NCI-H345 (cell line): ENCODE data around the gene GDPD5.

Experiments used
- DNase-seq: peaks from one replicate; lab custom pipeline; 2025; lab: John Stamatoyannopoulos, UW

Gene GDPD5

GRCh38 chr11:75536786-75537641 lies 11.3 kb upstream of the GDPD5 start:
- DNase-seq = no peak

GRCh38 chr11:75535071-75535470 lies 9.3 kb upstream of the GDPD5 start:
- DNase-seq = no peak

GRCh38 chr11:75534259-75535069 lies 8.7 kb upstream of the GDPD5 start:
- DNase-seq = no peak

GRCh38 chr11:75533896-75534258 lies 8.1 kb upstream of the GDPD5 start:
- DNase-seq = no peak

GRCh38 chr11:75532200-75533048 lies 6.7 kb upstream of the GDPD5 start:
- peak; percentile 74 for DNase-seq

- DNase-seq = no peak
Measured at GRCh38 chr11:75531325-75531724, 5.6 kb upstream of the GDPD5 start.

- DNase-seq = no peak
Measured at GRCh38 chr11:75530577-75530976, 4.8 kb upstream of the GDPD5 start.

GRCh38 chr11:75527938-75528735 lies 2.4 kb upstream of the GDPD5 start:
- DNase-seq = no peak

- no peak for DNase-seq
Measured at GRCh38 chr11:75527130-75527529, 1.4 kb upstream of the GDPD5 start.

- DNase-seq = no peak
Measured at GRCh38 chr11:75526192-75526541, 426 bp upstream of the GDPD5 start.

- peak; percentile 12 for DNase-seq
Measured at GRCh38 chr11:75524665-75525432, 892 bp downstream of the GDPD5 start.

- no peak for DNase-seq
Measured at GRCh38 chr11:75523811-75524664, 1.7 kb downstream of the GDPD5 start.

GRCh38 chr11:75523189-75523588 lies 2.6 kb downstream of the GDPD5 start:
- no peak for DNase-seq

- no peak for DNase-seq
Measured at GRCh38 chr11:75522286-75523044, 3.3 kb downstream of the GDPD5 start.

GRCh38 chr11:75520688-75521087 lies 5.1 kb downstream of the GDPD5 start:
- no peak for DNase-seq

- DNase-seq = no peak
Measured at GRCh38 chr11:75518771-75519653, 6.7 kb downstream of the GDPD5 start.

- DNase-seq = no peak
Measured at GRCh38 chr11:75518204-75518549, 7.6 kb downstream of the GDPD5 start.

- no peak for DNase-seq
Measured at GRCh38 chr11:75516886-75517285, 8.9 kb downstream of the GDPD5 start.
